NT2/D1 (cell line): Measurements from ENCODE around the gene TMEM185A.
"Not testable (repeated sequence)": the region's sequence is repeated elsewhere in the genome, so short reads cannot be mapped to it uniquely, and the experiment has no call there.

Source experiments
- SUZ12 ChIP-seq: IDR thresholded peaks from 2 replicates; pipeline ENCODE4 v1.6.1; 2011; ENCODE audit not compliant: insufficient read length, insufficient read depth; ENCODE audit errors: extremely low read depth
- YY1 ChIP-seq: IDR thresholded peaks from 2 replicates; pipeline ENCODE4 v1.6.1; 2011; ENCODE audit not compliant: insufficient read length, insufficient read depth
- ZNF274 ChIP-seq: IDR thresholded peaks from 2 replicates; pipeline ENCODE4 v1.6.1; 2011; ENCODE audit warnings: mild to moderate bottlenecking, low read depth, low read length

- TF ChIP-seq ZNF274, YY1, SUZ12: not testable (repeated sequence)
Observed at GRCh38 chrX:149590993-149591392, 40.6 kb downstream of the TMEM185A start.
